Gastroesophageal sphincter (tissue), 4 donors: ENCODE measurements around the gene GON4L. TPM values are rescaled to one million over a fixed set of nuclear protein-coding genes. Genes with fewer than 3 reads are reported as not detected.
"Not testable (repeated sequence)": the region's sequence is repeated elsewhere in the genome, so short reads cannot be mapped to it uniquely, and the experiment has no call there.

ENCODE experiments used
- ATAC-seq: fragments of 150-250 bp; one replicate; pipeline ENCODE4 v1.9.1; 2016; ENCODE audit warnings: mild to moderate bottlenecking, moderate library complexity
- H3K27ac ChIP-seq, 4 donors: fragments of 200-600 bp; sonication (generic) in 3 of 4; 1 replicate in 3 of 4; 2 replicates in 1 of 4; pipeline ENCODE4 v1.5.1; 2016 to 2019
- H3K27me3 ChIP-seq: fragments of 200-600 bp; sonication (generic); one replicate; pipeline ENCODE4 v1.5.1; 2019
- H3K36me3 ChIP-seq, 2 donors: fragments of 200-600 bp; sonication (generic); one replicate each; pipeline ENCODE4 v1.5.1; 2019; ENCODE audit warnings: control low read depth in 1 of 2
- H3K4me1 ChIP-seq, 3 donors: fragments of 200-600 bp; sonication (generic); 1 replicate in 2 of 3; 2 replicates in 1 of 3; pipeline ENCODE4 v1.5.1; 2016 to 2019; ENCODE audit warnings: control low read depth in 2 of 3
- H3K4me3 ChIP-seq, 2 donors: fragments of 200-600 bp; sonication (generic); one replicate each; pipeline ENCODE4 v1.5.1; 2019; ENCODE audit warnings: mild to moderate bottlenecking in 1 of 2, moderate library complexity in 1 of 2
- H3K9me3 ChIP-seq, 3 donors: fragments of 200-600 bp; sonication (generic); one replicate each; pipeline ENCODE4 v1.5.1; 2017 to 2019; ENCODE audit warnings: control low read depth in 2 of 3
- EP300 ChIP-seq: sonication (generic); formaldehyde crosslinking; IDR thresholded peaks from one replicate; pipeline ENCODE4 v1.6.1; 2017; ENCODE audit warnings: antibody characterized with exemption, mild to moderate bottlenecking
- POLR2A ChIP-seq, 2 donors: fragments of 450-650 bp; IDR thresholded peaks; one replicate each; pipeline ENCODE4 v1.6.1; 2017; ENCODE audit warnings: antibody characterized with exemption in 2 of 2, mild to moderate bottlenecking in 2 of 2, moderate library complexity in 1 of 2
- POLR2AphosphoS5 ChIP-seq: sonication (generic); formaldehyde crosslinking; IDR thresholded peaks from one replicate; pipeline ENCODE4 v1.6.1; 2017; ENCODE audit warnings: antibody characterized with exemption
- WGBS, 2 donors: methylation state at CpG; one replicate each; pipeline ENCODE4 v1.1.5; 2018; ENCODE audit warnings: low coverage in 1 of 2; 5-methylcytosine and 5-hydroxymethylcytosine counted together
- total RNA-seq, 4 donors: library from RNA; depleted of rRNA; stranded (reverse); fragments of >200 nt; gene quantifications; one replicate each; pipeline ENCODE4 v1.1.0, GENCODE V29; 2016
- TF ChIP-seq, protein P1 (sequence below), 4 experiments: fragments of 200-600 bp in 2 of 4; fragments of 450-650 bp in 2 of 4; sonication (generic) in 1 of 4; IDR thresholded peaks; one replicate each; pipeline ENCODE4 v1.5.1; 2017 to 2019; ENCODE audit warnings: antibody characterized with exemption in 4 of 4, mild to moderate bottlenecking in 2 of 4, moderate library complexity in 2 of 4

GON4L gene
- total RNA-seq, 4 donors from 2014 or later: 16.6 to 55.1 (median 35.9) TPM

DNA sequence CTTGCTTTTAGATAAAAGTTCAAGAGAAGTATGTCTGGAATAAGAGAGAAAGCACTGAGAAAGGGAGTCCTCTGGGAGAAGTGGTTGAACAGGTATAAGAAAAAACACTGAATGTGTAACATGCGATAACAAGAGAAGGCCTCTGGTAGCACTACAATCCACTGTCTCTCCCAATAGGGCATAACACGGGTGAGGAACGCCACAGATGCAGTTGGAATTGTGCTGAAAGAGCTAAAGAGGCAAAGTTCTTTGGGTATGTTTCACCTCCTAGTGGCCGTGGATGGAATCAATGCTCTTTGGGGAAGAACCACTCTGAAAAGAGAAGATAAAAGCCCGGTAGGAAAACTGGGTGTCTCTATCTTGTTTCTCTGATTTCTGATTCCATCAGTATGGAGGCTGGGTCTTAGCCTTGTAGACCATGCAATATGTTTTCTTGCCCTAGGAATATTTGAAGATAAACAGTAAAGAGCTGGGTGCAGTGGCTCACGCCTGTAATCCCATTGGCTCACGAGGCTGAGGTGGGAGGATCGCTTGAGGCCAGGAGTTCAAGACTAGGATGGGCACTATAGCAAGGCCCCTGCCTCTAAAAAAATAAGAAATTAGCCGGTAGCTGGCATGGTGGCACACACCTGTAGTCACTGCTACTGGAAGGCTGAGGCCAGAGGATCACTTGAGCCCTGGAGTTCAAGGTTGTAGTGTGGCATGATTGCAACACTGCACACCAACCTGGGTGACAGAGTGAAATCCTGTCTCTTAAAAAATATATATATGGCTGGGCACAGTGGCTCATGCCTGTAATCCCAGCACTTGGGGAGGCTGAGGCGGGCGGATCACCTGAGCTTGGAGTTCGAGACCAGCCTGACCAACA, 127.7 kb downstream of the GON4L start:
- Histone ChIP-seq H3K4me1 (peaks cover 0 to 7% (median 0%) of the 10 kb centered on the region in 3 donors), H3K36me3 (peaks cover 0 to 65% of the 10 kb centered on the region in 2 donors), H3K27me3 (no peaks in the 10 kb centered on the region), H3K4me3 (no peak overlapping the region), H3K27ac (no peak overlapping the region), H3K9me3 (no peaks in the 10 kb centered on the region)
- WGBS, 2 donors: 50 to 56% methylated on average over 10 to 12 of the region's 12 CpGs
- peak; percentile 71 for ATAC-seq
- no peak for TF ChIP-seq EP300
- no peak for TF ChIP-seq POLR2AphosphoS5
- TF ChIP-seq, protein P1, sequence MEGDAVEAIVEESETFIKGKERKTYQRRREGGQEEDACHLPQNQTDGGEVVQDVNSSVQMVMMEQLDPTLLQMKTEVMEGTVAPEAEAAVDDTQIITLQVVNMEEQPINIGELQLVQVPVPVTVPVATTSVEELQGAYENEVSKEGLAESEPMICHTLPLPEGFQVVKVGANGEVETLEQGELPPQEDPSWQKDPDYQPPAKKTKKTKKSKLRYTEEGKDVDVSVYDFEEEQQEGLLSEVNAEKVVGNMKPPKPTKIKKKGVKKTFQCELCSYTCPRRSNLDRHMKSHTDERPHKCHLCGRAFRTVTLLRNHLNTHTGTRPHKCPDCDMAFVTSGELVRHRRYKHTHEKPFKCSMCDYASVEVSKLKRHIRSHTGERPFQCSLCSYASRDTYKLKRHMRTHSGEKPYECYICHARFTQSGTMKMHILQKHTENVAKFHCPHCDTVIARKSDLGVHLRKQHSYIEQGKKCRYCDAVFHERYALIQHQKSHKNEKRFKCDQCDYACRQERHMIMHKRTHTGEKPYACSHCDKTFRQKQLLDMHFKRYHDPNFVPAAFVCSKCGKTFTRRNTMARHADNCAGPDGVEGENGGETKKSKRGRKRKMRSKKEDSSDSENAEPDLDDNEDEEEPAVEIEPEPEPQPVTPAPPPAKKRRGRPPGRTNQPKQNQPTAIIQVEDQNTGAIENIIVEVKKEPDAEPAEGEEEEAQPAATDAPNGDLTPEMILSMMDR (IDR thresholded peaks at IDR 0.05): peak; percentile 45 to 59 (median 55)

DNA sequence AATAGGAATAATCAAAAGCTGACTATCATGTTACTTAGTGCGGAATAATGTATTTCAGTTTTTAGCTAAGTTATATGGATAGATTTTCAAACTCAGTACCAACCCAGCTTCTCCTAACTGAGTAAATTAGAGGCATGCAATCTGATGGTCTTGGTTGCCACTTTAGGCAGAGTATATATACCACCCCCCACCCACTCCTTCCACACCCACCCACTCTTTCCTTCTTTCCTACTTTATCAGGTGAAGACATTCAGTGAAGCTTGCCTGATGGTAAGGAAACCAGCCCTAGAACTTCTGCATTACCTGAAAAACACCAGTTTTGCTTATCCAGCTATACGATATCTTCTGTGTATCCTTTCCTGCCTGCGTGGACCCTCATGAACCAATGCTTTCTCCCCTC, 131.9 kb downstream of the GON4L start:
- no peak overlapping the region for H3K27ac ChIP-seq
- H3K4me3 ChIP-seq: no peak overlapping the region
- H3K36me3 ChIP-seq: peaks cover 0 to 55% of the 10 kb centered on the region in 2 donors
- peaks cover 0 to 7% (median 0%) of the 10 kb centered on the region in 3 donors for H3K4me1 ChIP-seq
- no peaks in the 10 kb centered on the region for H3K27me3 ChIP-seq
- TF ChIP-seq EP300: no peak
- 94 to 97% methylated on average over 3 of the region's 3 CpGs for WGBS, 2 donors
- no peak for ATAC-seq
- no peaks in the 10 kb centered on the region for H3K9me3 ChIP-seq

DNA sequence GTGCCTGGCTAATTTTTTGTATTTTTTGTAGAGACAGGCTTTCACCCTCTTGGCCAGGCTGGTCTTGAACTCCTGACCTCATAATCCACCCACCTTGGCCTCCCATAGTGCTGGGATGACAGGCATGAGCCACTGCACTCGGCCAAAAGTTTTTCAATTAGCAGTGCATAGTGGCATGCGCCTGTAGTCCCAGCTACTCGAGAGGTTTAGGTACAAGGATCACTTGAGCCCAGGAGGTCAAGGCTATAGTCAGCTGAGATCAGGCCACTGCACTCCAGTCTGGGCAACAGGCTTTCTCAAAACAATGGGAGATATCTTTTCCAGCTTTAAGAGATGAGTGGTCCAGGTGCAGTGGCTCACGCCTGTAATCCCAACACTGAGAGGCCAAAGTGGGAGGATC, 137.3 kb downstream of the GON4L start:
- Histone ChIP-seq H3K36me3 (peaks cover 0 to 60% of the 10 kb centered on the region in 2 donors), H3K9me3 (no peaks in the 10 kb centered on the region), H3K4me3 (no peak overlapping the region), H3K27me3 (no peaks in the 10 kb centered on the region), H3K4me1 (no peaks in the 10 kb centered on the region), H3K27ac (no peak overlapping the region)
- TF ChIP-seq EP300 (no peak), POLR2A (IDR thresholded peaks at IDR 0.05) (no peak), POLR2AphosphoS5 (no peak)
- TF ChIP-seq, protein P1 (IDR thresholded peaks at IDR 0.05): no peak
- no CpG with 5 or more reads among the region's 4 CpGs for WGBS, 2 donors
- no peak for ATAC-seq

GRCh38 chr1:155718524-155719115, 138.4 kb downstream of the GON4L start:
- WGBS, 2 donors: 73 to 87% methylated on average over 1 to 4 of the region's 6 CpGs
- H3K27ac ChIP-seq, H3K9me3 ChIP-seq, H3K4me3 ChIP-seq, H3K27me3 ChIP-seq, ATAC-seq, H3K4me1 ChIP-seq: not testable (repeated sequence)
- H3K36me3 ChIP-seq: peaks cover 0 to 55% of the 10 kb centered on the region in 2 donors

DNA sequence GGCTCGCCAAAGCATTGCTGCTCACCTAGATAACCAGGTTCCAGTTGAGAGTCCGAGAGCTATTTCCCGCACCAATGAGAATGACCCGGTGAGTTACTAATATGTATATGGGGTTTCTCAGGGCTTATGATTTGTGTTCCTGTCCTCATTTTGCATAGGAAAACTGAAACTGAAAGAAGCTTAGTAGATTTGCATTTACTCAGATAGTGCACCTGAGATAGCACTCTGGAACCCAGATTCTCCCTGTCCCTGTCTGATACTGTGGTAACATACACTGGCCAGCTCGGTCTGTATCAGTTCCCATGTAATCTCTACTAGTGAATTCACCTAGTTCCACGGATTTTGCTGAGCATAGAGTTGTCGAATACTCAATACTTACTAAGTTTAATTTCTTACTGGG, 140.0 kb downstream of the GON4L start:
- H3K27ac ChIP-seq: no peak overlapping the region
- H3K36me3 ChIP-seq: peaks cover 0 to 44% of the 10 kb centered on the region in 2 donors
- no peaks in the 10 kb centered on the region for H3K27me3 ChIP-seq
- peaks cover 0 to 8% (median 0%) of the 10 kb centered on the region in 3 donors for H3K4me1 ChIP-seq
- no peak for ATAC-seq
- no peak for TF ChIP-seq POLR2AphosphoS5
- 94 to 95% methylated on average over 5 to 7 of the region's 7 CpGs for WGBS, 2 donors
- no peaks in the 10 kb centered on the region for H3K9me3 ChIP-seq
- no peak overlapping the region for H3K4me3 ChIP-seq

DNA sequence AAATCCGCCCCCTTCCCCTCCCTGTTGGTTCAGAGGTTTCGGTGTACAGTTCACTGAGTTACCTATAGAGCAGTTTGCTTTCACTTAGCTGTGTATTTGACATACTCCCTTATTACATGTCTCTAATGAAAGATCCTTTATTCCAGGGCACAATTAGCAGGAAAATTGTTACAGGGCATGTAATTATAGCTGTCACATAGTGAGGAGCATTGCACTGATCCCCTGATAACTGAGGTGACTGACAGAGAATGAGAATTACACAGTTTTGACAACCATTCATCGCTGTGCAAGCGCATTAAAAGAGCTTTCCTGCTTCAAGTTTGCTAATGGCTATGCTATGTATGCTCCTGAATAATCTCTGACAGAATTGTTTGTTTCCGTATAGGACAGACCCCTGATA, 141.2 kb downstream of the GON4L start:
- Histone ChIP-seq H3K36me3 (peaks cover 0 to 39% of the 10 kb centered on the region in 2 donors), H3K9me3 (no peaks in the 10 kb centered on the region), H3K27me3 (no peaks in the 10 kb centered on the region), H3K27ac (no peak overlapping the region), H3K4me1 (peaks cover 0 to 8% (median 0%) of the 10 kb centered on the region in 3 donors), H3K4me3 (no peak overlapping the region)
- no peak for TF ChIP-seq POLR2A (IDR thresholded peaks at IDR 0.05)
- TF ChIP-seq EP300: no peak
- TF ChIP-seq, protein P1 (IDR thresholded peaks at IDR 0.05): no peak
- WGBS, 2 donors: 82 to 94% methylated on average over 2 to 5 of the region's 5 CpGs
- no peak for ATAC-seq

DNA sequence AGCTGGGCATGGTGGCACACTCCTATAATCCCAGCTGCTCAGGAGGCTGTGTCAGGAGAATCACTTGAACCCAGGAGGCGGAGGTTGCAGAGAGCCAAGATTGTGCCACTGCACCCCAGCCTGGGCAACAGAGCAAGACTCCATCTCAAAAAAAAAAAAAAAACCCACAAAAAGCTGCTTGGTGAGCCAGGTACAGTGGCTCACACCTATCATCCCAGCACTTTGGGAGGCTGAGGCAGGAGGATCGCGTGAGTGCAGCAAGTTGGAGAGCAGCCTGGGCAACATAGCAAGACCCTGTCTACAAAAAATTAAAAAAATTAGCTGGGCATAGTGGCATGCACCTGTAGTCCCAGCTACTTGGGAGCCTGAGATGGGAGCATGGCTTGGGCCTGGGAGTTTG, 142.0 kb downstream of the GON4L start:
- ATAC-seq, H3K4me1 ChIP-seq, H3K4me3 ChIP-seq, H3K9me3 ChIP-seq, H3K27ac ChIP-seq, H3K27me3 ChIP-seq: not testable (repeated sequence)
- WGBS, 2 donors: 93 to 94% methylated on average over 2 to 3 of the region's 3 CpGs
- H3K36me3 ChIP-seq: peaks cover 0 to 45% of the 10 kb centered on the region in 2 donors
